Putamen (tissue), 1 donor: ENCODE results near the gene JHY.

Experiments
- DNase-seq: peaks from one replicate; pipeline ENCODE4 v3.0.0-alpha.2; 2016; ENCODE audit warnings: low spot score

JHY gene

GRCh38 chr11:122872046-122872445 is 10.5 kb upstream of the JHY start:
- DNase-seq, result no peak

- DNase-seq, result no peak
Observed at GRCh38 chr11:122874991-122875390, 7.6 kb upstream of the JHY start.

GRCh38 chr11:122877732-122878131 is 4.8 kb upstream of the JHY start:
- DNase-seq, result no peak

- DNase-seq, result no peak
Observed at GRCh38 chr11:122879785-122880184, 2.8 kb upstream of the JHY start.

GRCh38 chr11:122882857-122883645 is 492 bp downstream of the JHY start:
- DNase-seq, result no peak

- no peak for DNase-seq
Observed at GRCh38 chr11:122883646-122883979, 1.1 kb downstream of the JHY start.

- DNase-seq, result no peak
Observed at GRCh38 chr11:122888162-122888561, 5.6 kb downstream of the JHY start.

GRCh38 chr11:122893131-122893530 is 10.6 kb downstream of the JHY start:
- DNase-seq, result no peak

GRCh38 chr11:122895563-122895962 is 13.0 kb downstream of the JHY start:
- DNase-seq, result no peak

- DNase-seq, result no peak
Observed at GRCh38 chr11:122897606-122898210, 15.1 kb downstream of the JHY start.

- no peak for DNase-seq
Observed at GRCh38 chr11:122898799-122899198, 16.2 kb downstream of the JHY start.

GRCh38 chr11:122900587-122901202 is 18.1 kb downstream of the JHY start:
- no peak for DNase-seq

GRCh38 chr11:122902951-122903350 is 20.4 kb downstream of the JHY start:
- no peak for DNase-seq

GRCh38 chr11:122910775-122911174 is 28.2 kb downstream of the JHY start:
- DNase-seq, result no peak

GRCh38 chr11:122917311-122917710 is 34.8 kb downstream of the JHY start:
- DNase-seq, result no peak

- no peak for DNase-seq
Observed at GRCh38 chr11:122918734-122919133, 36.2 kb downstream of the JHY start.

GRCh38 chr11:122920579-122920978 is 38.0 kb downstream of the JHY start:
- no peak for DNase-seq

GRCh38 chr11:122922893-122923292 is 40.3 kb downstream of the JHY start:
- no peak for DNase-seq

- DNase-seq, result no peak
Observed at GRCh38 chr11:122923302-122923701, 40.7 kb downstream of the JHY start.

- no peak for DNase-seq
Observed at GRCh38 chr11:122931510-122931909, 49.0 kb downstream of the JHY start.

- DNase-seq, result no peak
Observed at GRCh38 chr11:122933416-122933815, 50.9 kb downstream of the JHY start.

GRCh38 chr11:122937983-122938382 is 55.4 kb downstream of the JHY start:
- DNase-seq, result no peak

GRCh38 chr11:122938557-122938956 is 56.0 kb downstream of the JHY start:
- no peak for DNase-seq

GRCh38 chr11:122951211-122951610 is 68.7 kb downstream of the JHY start:
- DNase-seq, result no peak
